Kidney epithelial cell (primary cell): ENCODE results near the gene TFF2. TPM values are rescaled to one million over a fixed set of nuclear protein-coding genes. Genes with fewer than 3 reads are reported as not detected.

Experiments
- DNase-seq: peaks from one replicate; pipeline ENCODE4 v3.0.0-alpha.2; 2010; ENCODE audit warnings: low read depth
- H3K27me3 ChIP-seq: 2 replicates; pipeline ENCODE4 v1.6.0; 2011; ENCODE audit warnings: low read length; ENCODE audit not compliant: control insufficient read depth, insufficient read depth
- H3K36me3 ChIP-seq: 2 replicates; pipeline ENCODE4 v1.5.1; 2011; ENCODE audit warnings: low read length; ENCODE audit not compliant: control insufficient read depth, insufficient read depth
- H3K4me3 ChIP-seq: 2 replicates; pipeline ENCODE4 v1.5.1; 2011; ENCODE audit warnings: low read depth, mild to moderate bottlenecking, control low read depth, low read length
- total RNA-seq: library from RNA; depleted of rRNA; stranded (reverse); fragments of >200 nt; gene quantifications from 2 replicates; pipeline ENCODE4 v1.2.3, GENCODE V29; 2015
- TF ChIP-seq, protein P1 (sequence below): IDR thresholded peaks from 2 replicates; pipeline ENCODE4 v1.5.1; 2011; ENCODE audit warnings: mild to moderate bottlenecking, moderate library complexity, low read length, control low read depth, inconsistent platforms; ENCODE audit not compliant: insufficient read depth, poor library complexity, severe bottlenecking

TFF2 gene, protein sequence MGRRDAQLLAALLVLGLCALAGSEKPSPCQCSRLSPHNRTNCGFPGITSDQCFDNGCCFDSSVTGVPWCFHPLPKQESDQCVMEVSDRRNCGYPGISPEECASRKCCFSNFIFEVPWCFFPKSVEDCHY
- not detected in 2 replicates for total RNA-seq

DNA sequence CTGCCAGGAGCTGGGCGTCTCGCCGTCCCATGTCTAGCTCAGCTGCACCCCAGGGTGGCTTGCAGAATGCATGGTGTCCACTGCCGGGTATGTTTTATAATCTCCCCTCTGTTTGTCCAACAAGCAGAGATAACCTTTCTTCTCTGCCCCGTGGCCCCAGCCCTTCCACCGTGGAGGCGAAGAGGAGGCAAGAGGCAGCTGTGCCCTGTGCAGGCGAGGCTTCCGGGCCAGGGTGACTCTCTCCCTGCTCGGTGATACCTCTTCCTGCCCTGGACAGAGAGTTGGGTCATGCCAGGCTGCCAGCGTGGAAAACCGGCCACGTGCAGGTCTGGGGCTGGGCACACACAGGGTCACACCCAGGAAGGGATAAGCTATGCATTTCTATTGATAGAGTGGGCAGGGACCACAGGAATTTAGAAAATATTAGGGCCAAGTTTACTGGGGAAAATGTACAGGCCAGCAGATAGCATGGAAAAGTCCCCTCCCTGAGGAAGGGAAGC lies at the start of gene TFF2:
TSS of gene TFF2 (minus strand) at position 68 of the 500 bp plus-strand sequence. CDS start at position 31, 37 bp downstream.
- Histone ChIP-seq H3K36me3 (no peaks in the 10 kb centered on the region), H3K4me3 (no peak within 1 kb of the TSS), H3K27me3 (peaks cover 13% of the 10 kb centered on the region)
- TF ChIP-seq, protein P1, sequence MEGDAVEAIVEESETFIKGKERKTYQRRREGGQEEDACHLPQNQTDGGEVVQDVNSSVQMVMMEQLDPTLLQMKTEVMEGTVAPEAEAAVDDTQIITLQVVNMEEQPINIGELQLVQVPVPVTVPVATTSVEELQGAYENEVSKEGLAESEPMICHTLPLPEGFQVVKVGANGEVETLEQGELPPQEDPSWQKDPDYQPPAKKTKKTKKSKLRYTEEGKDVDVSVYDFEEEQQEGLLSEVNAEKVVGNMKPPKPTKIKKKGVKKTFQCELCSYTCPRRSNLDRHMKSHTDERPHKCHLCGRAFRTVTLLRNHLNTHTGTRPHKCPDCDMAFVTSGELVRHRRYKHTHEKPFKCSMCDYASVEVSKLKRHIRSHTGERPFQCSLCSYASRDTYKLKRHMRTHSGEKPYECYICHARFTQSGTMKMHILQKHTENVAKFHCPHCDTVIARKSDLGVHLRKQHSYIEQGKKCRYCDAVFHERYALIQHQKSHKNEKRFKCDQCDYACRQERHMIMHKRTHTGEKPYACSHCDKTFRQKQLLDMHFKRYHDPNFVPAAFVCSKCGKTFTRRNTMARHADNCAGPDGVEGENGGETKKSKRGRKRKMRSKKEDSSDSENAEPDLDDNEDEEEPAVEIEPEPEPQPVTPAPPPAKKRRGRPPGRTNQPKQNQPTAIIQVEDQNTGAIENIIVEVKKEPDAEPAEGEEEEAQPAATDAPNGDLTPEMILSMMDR, result no peak
- no peak for DNase-seq

DNA sequence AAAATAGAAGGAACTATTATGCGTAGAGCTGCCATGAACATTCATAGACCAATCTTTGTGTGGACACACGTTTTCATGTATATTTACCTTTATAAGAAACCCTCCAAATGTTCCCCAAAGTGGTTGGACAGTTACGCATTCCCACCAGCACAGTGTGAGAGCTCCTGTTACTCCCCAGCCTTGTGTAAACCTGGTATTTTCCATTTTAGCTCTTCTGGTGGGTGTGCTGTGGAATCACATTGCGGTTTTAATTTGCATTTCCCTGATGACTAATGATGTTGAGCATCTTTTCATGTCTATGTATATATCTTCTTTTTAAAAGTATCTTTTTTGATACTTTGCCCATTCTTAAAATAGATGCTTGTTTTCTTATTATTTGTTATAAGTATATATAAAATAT lies 49.7 kb upstream of the TFF2 start:
- Histone ChIP-seq H3K4me3 (no peak overlapping the region), H3K36me3 (no peaks in the 10 kb centered on the region), H3K27me3 (no peaks in the 10 kb centered on the region)
- TF ChIP-seq, protein P1, result no peak
- DNase-seq, result no peak

DNA sequence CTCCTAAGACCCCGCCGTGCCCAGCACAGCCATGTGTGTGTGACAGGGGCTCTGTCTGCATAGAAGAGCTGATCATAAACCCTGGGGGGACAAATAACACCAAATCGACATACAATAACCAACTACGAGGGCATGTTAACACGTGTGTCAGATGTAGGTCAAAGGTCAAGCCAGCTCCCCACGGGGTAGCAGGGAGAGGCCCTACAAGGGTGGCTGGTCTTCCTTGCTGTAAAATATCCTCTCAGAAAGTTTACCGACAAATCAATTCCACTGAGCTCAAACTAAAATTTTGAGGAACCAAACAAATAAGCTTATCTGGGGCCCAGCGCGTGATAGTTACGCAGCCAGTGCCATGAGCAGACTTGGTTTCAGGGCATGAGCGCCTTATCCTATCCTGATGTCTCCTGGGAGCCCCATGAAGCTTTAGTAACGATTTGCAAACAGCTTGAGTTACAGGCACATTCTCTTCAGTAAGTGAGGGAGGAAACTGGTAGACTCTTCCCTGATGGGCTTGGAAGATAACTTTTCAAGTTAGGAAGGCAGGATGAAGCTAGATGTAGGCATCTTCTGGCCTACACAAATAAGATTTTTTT lies 47.7 kb upstream of the TFF2 start:
- no peaks in the 10 kb centered on the region for H3K36me3 ChIP-seq
- H3K4me3 ChIP-seq, result no peak overlapping the region
- H3K27me3 ChIP-seq, result no peaks in the 10 kb centered on the region
- no peak for DNase-seq
- TF ChIP-seq, protein P1, result no peak

DNA sequence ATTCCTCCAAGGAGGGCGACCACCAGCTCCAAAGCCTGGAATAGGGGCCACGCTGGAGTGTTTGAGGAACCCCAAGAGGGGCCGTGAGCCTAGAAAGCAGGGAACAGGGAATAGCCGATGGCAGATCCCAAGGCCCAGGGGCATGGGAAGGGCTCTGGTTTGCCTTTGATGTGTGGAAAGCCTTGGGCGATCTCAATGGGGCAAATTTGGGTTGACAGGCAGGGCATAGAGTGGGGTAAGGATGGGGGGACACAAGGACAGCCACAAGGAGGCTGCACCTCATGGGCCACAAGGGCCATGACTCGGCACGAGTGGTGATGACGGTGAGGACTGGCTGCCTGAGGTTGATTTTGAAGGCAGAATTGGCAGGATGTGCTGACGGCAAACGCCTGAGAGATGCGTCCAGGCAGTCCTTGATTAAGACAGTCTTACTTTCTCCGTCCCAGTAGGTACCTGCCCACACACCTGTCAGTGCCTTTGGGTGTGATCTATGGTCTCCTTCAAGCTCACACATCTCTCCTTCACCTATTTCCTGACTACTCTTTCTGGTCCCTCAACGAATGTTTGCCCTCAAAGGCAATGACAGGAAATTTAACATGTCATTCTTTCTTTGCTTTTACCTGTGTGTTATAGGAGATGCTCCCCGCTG lies 47.1 kb upstream of the TFF2 start:
- no peak overlapping the region for H3K4me3 ChIP-seq

DNA sequence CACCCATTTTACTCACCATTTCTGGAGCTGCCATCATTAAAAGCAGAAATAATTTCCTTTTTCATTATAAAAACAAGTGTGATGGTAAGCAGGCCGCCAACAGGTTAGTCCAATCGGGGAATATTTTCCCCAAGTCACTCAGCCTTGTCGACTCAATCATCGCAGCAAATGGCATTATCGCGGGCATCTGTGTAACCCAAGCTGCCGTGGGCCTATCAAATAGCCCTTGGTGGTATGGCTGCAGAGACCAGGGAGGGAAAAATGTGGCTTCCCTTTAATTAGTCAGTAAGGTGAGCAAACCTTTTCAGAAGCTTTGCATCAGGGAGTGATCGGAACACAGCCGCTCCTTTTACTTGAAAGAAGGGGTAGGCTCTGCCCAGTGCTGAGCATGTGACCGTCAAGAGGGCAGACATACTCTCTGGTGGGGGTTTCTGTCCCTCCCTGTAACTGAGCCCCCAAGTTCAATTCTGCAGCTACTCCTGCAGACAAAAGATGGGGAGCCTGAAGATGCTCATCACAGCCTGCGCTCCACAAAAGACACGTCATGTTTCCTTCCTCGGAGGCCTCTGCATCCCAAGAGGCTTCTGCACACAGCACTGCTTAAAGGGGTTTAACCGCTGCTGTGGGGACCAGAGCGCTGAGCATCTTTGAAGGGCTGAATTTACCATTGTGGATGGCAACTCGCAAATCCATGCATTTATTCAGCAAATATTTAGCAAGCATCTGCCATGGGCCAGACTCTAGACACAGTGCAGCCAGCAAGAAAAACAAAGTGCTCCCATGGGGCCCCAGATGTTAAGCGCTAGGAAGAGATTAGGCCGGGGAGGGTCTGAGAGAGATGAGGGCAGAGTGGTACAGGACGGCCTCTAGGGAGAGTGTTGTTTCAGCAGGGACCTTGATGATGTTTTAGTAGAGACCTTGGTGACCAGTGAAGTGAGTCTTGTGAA lies 46.3 kb upstream of the TFF2 start:
- Histone ChIP-seq H3K27me3 (no peaks in the 10 kb centered on the region), H3K4me3 (no peak overlapping the region), H3K36me3 (no peaks in the 10 kb centered on the region)
- TF ChIP-seq, protein P1, result no peak
- DNase-seq, result no peak

More for the DNA sequence above, 47.1 kb upstream of the TFF2 start:
- TF ChIP-seq, protein P1, result no peak
- no peaks in the 10 kb centered on the region for H3K27me3 ChIP-seq
- no peak for DNase-seq
- no peaks in the 10 kb centered on the region for H3K36me3 ChIP-seq
